Caco-2 (cell line): ENCODE data around the gene SCN2B. TPM values are rescaled to one million over a fixed set of nuclear protein-coding genes. Genes with fewer than 3 reads are reported as not detected.
A peak's percentile ranks its signal among the peaks of the same experiment; 100 is the strongest.

ENCODE experiments used
- BruUV-seq: library from RNA; stranded (reverse); fragments of 400-500 nt; replicated peaks from 2 replicates; lab custom pipeline; 2021; lab: Mats Ljungman, UMichigan
- CTCF ChIA-PET: fragments of 300-600 bp; sonication (Branson Sonifier 250); formaldehyde crosslinking; loops from one replicate; lab custom pipeline; 2022; ENCODE audit warnings: antibody characterized with exemption; lab: Charles Lee
- POLR2A ChIA-PET: fragments of 300-600 bp; sonication (Branson Sonifier 250); formaldehyde crosslinking; loops from one replicate; lab custom pipeline; 2022; ENCODE audit warnings: antibody characterized with exemption; lab: Charles Lee
- DNase-seq, 2 experiments: peaks; one replicate each; pipeline versions ENCODE4 v3.0.0 to v3.0.0-alpha.2; 2020 to 2022
- H3K27me3 ChIP-seq: replicated peaks from 2 replicates; pipeline ENCODE4 v1.6.0; 2011; ENCODE audit warnings: low read length; ENCODE audit not compliant: control insufficient read depth, insufficient read depth
- H3K36me3 ChIP-seq: 2 replicates; pipeline ENCODE4 v1.5.1; 2011; ENCODE audit warnings: low read length; ENCODE audit not compliant: control insufficient read depth, insufficient read depth
- H3K4me1 ChIP-seq: fragments of 250-450 bp; sonication (Bioruptor Pico); 2 replicates; pipeline ENCODE4 v1.5.1; 2020; ENCODE audit warnings: mild to moderate bottlenecking
- H3K4me3 ChIP-seq: 2 replicates; pipeline ENCODE4 v1.5.1; 2011; ENCODE audit warnings: low read depth, mild to moderate bottlenecking, control low read depth, low read length
- H3K9me3 ChIP-seq: fragments of 250-450 bp; sonication (Bioruptor Pico); 2 replicates; pipeline ENCODE4 v1.5.1; 2020; ENCODE audit warnings: mild to moderate bottlenecking, moderate library complexity
- H3K27ac Mint-ChIP-seq: one replicate; pipeline ENCODE4 v1.8.0; 2022; ENCODE audit warnings: mixed read lengths; ENCODE audit not compliant: unreplicated experiment
- H3K27me3 Mint-ChIP-seq: one replicate; pipeline ENCODE4 v1.8.0; 2022; ENCODE audit warnings: mixed read lengths; ENCODE audit not compliant: insufficient read depth, unreplicated experiment
- H3K36me3 Mint-ChIP-seq: one replicate; pipeline ENCODE4 v1.8.0; 2022; ENCODE audit warnings: mild to moderate bottlenecking, mixed read lengths; ENCODE audit not compliant: insufficient read depth, unreplicated experiment
- H3K4me1 Mint-ChIP-seq: one replicate; pipeline ENCODE4 v1.8.0; 2022; ENCODE audit warnings: low read depth, mixed read lengths; ENCODE audit not compliant: unreplicated experiment
- H3K4me3 Mint-ChIP-seq: one replicate; pipeline ENCODE4 v1.8.0; 2022; ENCODE audit warnings: mild to moderate bottlenecking, moderate library complexity, mixed read lengths; ENCODE audit not compliant: unreplicated experiment
- H3K9me3 Mint-ChIP-seq: one replicate; pipeline ENCODE4 v1.8.0; 2022; ENCODE audit warnings: mixed read lengths; ENCODE audit not compliant: unreplicated experiment
- CTCF ChIP-seq, 2 experiments: fragments of 200-600 bp in 1 of 2; IDR thresholded peaks; 1 replicate in 1 of 2; 2 replicates in 1 of 2; pipeline versions ENCODE4 v1.5.1 to v1.8.0; 2011 to 2022; ENCODE audit warnings: antibody characterized with exemption in 1 of 2, control low read depth in 1 of 2, inconsistent platforms in 1 of 2, low read depth in 1 of 2, low read length in 1 of 2, mild to moderate bottlenecking in 1 of 2, moderate library complexity in 1 of 2; ENCODE audit not compliant: insufficient read depth in 1 of 2, severe bottlenecking in 1 of 2, unreplicated experiment in 1 of 2
- intact Hi-C: fragments of 100-400 bp; cut with micrococcal nuclease; formaldehyde crosslinking; loops from one replicate; pipeline ENCODE4 v1.10.0; 2022; ENCODE audit not compliant: unreplicated experiment
- total RNA-seq: library from RNA; stranded (reverse); gene quantifications from 2 replicates; pipeline ENCODE4 v1.2.3, GENCODE V29; 2022

SCN2B gene
- total RNA-seq, 1 experiment from 2014 or later: not detected

DNA sequence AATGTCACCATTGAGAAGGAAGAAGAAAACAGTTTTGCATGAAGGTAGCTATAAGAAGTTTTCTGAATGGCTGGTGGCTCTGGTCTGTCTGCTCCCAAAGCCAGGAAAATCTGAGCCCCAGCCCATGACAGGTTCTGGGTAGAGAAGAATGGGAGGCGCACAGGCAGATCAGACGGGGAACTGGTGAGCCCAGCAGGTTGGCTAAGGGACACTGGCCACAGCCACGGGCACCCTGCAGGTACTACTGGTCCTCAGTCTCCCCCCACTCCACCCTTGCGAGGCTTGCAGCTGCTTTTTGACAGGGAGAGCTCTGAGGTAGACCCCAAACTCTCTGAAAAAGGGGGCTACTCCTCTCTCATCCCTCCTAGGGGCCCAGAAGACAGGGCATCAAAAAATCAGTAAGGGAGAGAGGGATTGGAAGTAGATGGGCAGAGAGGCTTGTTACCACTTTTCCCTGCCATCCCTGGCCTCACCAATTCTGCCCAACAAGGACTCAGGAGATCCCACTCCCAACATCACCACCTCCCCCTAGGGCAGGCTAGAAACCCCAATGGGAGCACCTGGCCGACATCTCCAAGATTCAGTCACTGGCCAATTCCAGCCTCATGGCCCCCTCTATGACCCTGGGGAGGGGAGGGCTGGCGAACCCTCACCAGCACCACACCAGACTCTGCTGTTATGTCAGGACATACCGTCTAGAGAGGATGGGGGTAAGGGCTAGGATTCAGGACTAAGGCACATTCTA is 41.2 kb downstream of the SCN2B start:
- no peak overlapping the region for H3K4me3 ChIP-seq
- H3K9me3 Mint-ChIP-seq: no peaks in the 10 kb centered on the region
- POLR2A ChIA-PET: interaction anchor here (0.7 kb wide), 1 partner anchor 129 kb away, joined by 12 read pairs; the partner anchor contains the start of gene MPZL2
- no peaks in the 10 kb centered on the region for H3K4me1 ChIP-seq
- no peaks in the 10 kb centered on the region for H3K36me3 ChIP-seq
- H3K9me3 ChIP-seq: no peaks in the 10 kb centered on the region
- no peak for TF ChIP-seq CTCF (IDR thresholded peaks at IDR 0.05; ENCODE audit: insufficient read depth in 1 of 2, low read depth in 1 of 2, low read length in 1 of 2, severe bottlenecking in 1 of 2, unreplicated experiment in 1 of 2)
- H3K27me3 ChIP-seq: no peaks in the 10 kb centered on the region; the same call in 1 of the 2 replicates
- intact Hi-C loops: no loop called here
- H3K27ac Mint-ChIP-seq: no peak overlapping the region
- peaks cover 3% of the 10 kb centered on the region for H3K27me3 Mint-ChIP-seq
- CTCF ChIA-PET: interaction anchor here (1.7 kb wide), 1 partner anchor 36 kb away, joined by 4 read pairs; no protein-coding TSS in a partner anchor
- H3K4me1 Mint-ChIP-seq: no peaks in the 10 kb centered on the region
- no TSS peak for BruUV-seq
- DNase-seq: no peak
- no peak overlapping the region for H3K4me3 Mint-ChIP-seq
- H3K36me3 Mint-ChIP-seq: no peaks in the 10 kb centered on the region

DNA sequence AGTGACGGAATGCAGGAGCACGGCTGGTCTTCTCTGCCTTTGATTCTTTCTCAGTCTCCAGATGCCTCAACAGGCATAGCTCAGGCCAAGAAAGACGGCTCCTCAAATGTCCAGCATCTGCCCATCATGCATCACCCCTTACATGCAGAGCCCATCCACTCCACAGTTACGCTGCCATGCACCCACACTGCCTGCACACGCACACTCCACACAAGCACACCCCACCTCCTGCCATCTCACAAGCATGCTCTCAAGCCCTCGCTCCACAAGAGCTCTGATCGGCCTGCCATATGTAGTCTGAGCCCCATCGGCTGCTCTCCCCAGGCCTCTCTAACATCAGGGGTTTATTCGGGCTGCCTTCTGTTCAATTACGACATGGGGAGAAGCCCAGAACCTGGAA is 42.6 kb downstream of the SCN2B start:
- CTCF ChIA-PET: interaction anchor here (0.7 to 1.7 kb wide), 2 partner anchors 38 kb away, joined by 3 to 4 read pairs; no protein-coding TSS in a partner anchor
- Mint-ChIP-seq H3K27ac (no peak overlapping the region), H3K4me3 (no peak overlapping the region), H3K36me3 (no peaks in the 10 kb centered on the region), H3K9me3 (no peaks in the 10 kb centered on the region), H3K4me1 (no peaks in the 10 kb centered on the region), H3K27me3 (peaks cover 3% of the 10 kb centered on the region)
- no peaks in the 10 kb centered on the region for H3K4me1 ChIP-seq
- no peaks in the 10 kb centered on the region; the same call in 1 of the 2 replicates for H3K27me3 ChIP-seq
- H3K36me3 ChIP-seq: no peaks in the 10 kb centered on the region
- no peak overlapping the region for H3K4me3 ChIP-seq
- no TSS peak for BruUV-seq
- DNase-seq: peak in 1 of 2 experiments; percentile 25
- intact Hi-C loops: no loop called here
- POLR2A ChIA-PET: no interaction called here
- H3K9me3 ChIP-seq: no peaks in the 10 kb centered on the region
- no peak for TF ChIP-seq CTCF (IDR thresholded peaks at IDR 0.05; ENCODE audit: insufficient read depth in 1 of 2, low read depth in 1 of 2, low read length in 1 of 2, severe bottlenecking in 1 of 2, unreplicated experiment in 1 of 2)

DNA sequence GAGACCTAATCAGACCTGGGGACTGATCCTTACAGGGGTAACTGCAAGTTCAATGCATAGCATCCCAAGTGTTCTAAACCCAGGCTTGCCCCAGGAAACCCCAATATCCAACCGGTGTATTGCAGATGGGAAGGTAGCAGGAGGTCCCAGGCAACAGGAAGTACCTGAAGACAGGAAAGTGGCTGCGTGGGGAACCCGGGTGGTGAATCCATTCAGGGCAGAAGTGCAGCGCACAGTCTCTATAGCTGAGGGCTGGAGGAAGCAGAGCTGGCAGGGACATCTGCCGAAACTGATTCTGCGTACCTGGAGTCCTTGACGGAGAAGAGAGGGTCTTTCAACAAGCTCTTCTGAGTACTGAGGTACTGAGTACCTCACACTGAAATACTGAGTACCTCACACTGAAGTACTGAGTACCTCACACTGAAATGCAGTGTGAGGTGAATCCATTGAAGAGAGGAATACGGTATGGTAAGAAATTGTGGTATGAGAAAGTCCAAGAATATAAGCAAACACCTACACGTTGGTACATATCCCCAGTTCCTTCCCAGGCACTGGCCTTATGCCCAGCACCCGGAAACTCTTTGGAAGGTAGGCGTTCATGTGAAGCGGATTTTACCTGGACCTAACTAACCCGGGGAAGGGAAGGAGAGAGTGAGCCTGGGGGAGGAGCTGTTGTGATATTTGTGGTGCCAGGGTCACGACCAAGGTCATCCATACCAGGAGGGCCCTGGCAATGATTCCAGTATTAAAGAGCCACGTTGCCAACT is 43.9 kb downstream of the SCN2B start:
- CTCF ChIA-PET: no interaction called here
- no peak overlapping the region for H3K27ac Mint-ChIP-seq
- H3K4me3 Mint-ChIP-seq: no peak overlapping the region
- Histone ChIP-seq H3K4me1 (no peaks in the 10 kb centered on the region), H3K27me3 (no peaks in the 10 kb centered on the region; the same call in none of the 2 replicates), H3K36me3 (no peaks in the 10 kb centered on the region), H3K4me3 (no peak overlapping the region), H3K9me3 (no peaks in the 10 kb centered on the region)
- TF ChIP-seq CTCF (IDR thresholded peaks at IDR 0.05; ENCODE audit: insufficient read depth in 1 of 2, low read depth in 1 of 2, low read length in 1 of 2, severe bottlenecking in 1 of 2, unreplicated experiment in 1 of 2): no peak
- no peaks in the 10 kb centered on the region for H3K9me3 Mint-ChIP-seq
- peak in 1 of 2 experiments; percentile 33 for DNase-seq
- no peaks in the 10 kb centered on the region for H3K36me3 Mint-ChIP-seq
- H3K4me1 Mint-ChIP-seq: no peaks in the 10 kb centered on the region
- peaks cover 3% of the 10 kb centered on the region for H3K27me3 Mint-ChIP-seq
- BruUV-seq: no TSS peak
- intact Hi-C loops: no loop called here
- POLR2A ChIA-PET: no interaction called here
